HG02763 (cell line): ENCODE results near the gene HEMK1.

Experiments
- ATAC-seq: cut with Tn5 transposase; IDR thresholded peaks from one replicate; pipeline ENCODE4 v1.9.1; 2021; ENCODE audit warnings: mild to moderate bottlenecking, moderate library complexity; ENCODE audit not compliant: unreplicated experiment

Gene HEMK1

GRCh38 chr3:50542177-50543034 lies 26.9 kb upstream of the HEMK1 start:
- no peak for ATAC-seq

GRCh38 chr3:50545781-50546180 lies 23.5 kb upstream of the HEMK1 start:
- ATAC-seq = no peak

- no peak for ATAC-seq
Observed at GRCh38 chr3:50549226-50549625, 20.1 kb upstream of the HEMK1 start.

GRCh38 chr3:50550079-50550736 lies 19.1 kb upstream of the HEMK1 start:
- ATAC-seq = no peak

- ATAC-seq = no peak
Observed at GRCh38 chr3:50551054-50551659, 18.2 kb upstream of the HEMK1 start.

- no peak for ATAC-seq
Observed at GRCh38 chr3:50551681-50552435, 17.5 kb upstream of the HEMK1 start.

- no peak for ATAC-seq
Observed at GRCh38 chr3:50552598-50552997, 16.7 kb upstream of the HEMK1 start.

GRCh38 chr3:50554553-50554952 lies 14.8 kb upstream of the HEMK1 start:
- no peak for ATAC-seq

- ATAC-seq = no peak
Observed at GRCh38 chr3:50557106-50557505, 12.2 kb upstream of the HEMK1 start.

- ATAC-seq = no peak
Observed at GRCh38 chr3:50557915-50558314, 11.4 kb upstream of the HEMK1 start.

- ATAC-seq = no peak
Observed at GRCh38 chr3:50559702-50560101, 9.6 kb upstream of the HEMK1 start.

- ATAC-seq = no peak
Observed at GRCh38 chr3:50562861-50563260, 6.5 kb upstream of the HEMK1 start.

GRCh38 chr3:50563867-50564266 lies 5.5 kb upstream of the HEMK1 start:
- no peak for ATAC-seq

- ATAC-seq = no peak
Observed at GRCh38 chr3:50564321-50564720, 5.0 kb upstream of the HEMK1 start.

- ATAC-seq = no peak
Observed at GRCh38 chr3:50567011-50567385, 2.3 kb upstream of the HEMK1 start.

- ATAC-seq = peak; percentile 75
Observed at GRCh38 chr3:50567386-50568167, 1.7 kb upstream of the HEMK1 start, which contains the start of gene C3orf18. C3orf18 (minus strand) TSS chr3:50567747; CDS start chr3:50565699, 2,048 bp downstream.

- no peak for ATAC-seq
Observed at GRCh38 chr3:50570508-50571279, 1.4 kb downstream of the HEMK1 start.

- ATAC-seq = no peak
Observed at GRCh38 chr3:50571486-50571885, 2.2 kb downstream of the HEMK1 start.

GRCh38 chr3:50572158-50572557 lies 2.8 kb downstream of the HEMK1 start:
- no peak for ATAC-seq
